ENCODE data around the gene MEIS2.

Gene MEIS2

GRCh38 chr15:37130356-37130755 is 30.0 kb upstream of the MEIS2 start:
- Mint-ChIP-seq H3K27ac (no peak overlapping the region), H3K4me1 (ENCODE audit: low read depth) (no peaks in the 10 kb centered on the region), H3K4me3 (no peak overlapping the region), H3K36me3 (ENCODE audit: low read depth) (no peaks in the 10 kb centered on the region), H3K27me3 (peaks cover 30% of the 10 kb centered on the region), H3K9me3 (no peaks in the 10 kb centered on the region)

- H3K36me3 Mint-ChIP-seq (ENCODE audit: low read depth), result no peaks in the 10 kb centered on the region
- H3K27me3 Mint-ChIP-seq, result peaks cover 16% of the 10 kb centered on the region
- no peaks in the 10 kb centered on the region for H3K4me1 Mint-ChIP-seq (ENCODE audit: low read depth)
- no peak overlapping the region for H3K27ac Mint-ChIP-seq
- H3K4me3 Mint-ChIP-seq, result no peak overlapping the region
- H3K9me3 Mint-ChIP-seq, result no peaks in the 10 kb centered on the region
Measured at GRCh38 chr15:37125143-37125542, 24.8 kb upstream of the MEIS2 start.

- Mint-ChIP-seq H3K27ac (no peak overlapping the region), H3K36me3 (ENCODE audit: low read depth) (no peaks in the 10 kb centered on the region), H3K9me3 (no peaks in the 10 kb centered on the region), H3K27me3 (peaks cover 12% of the 10 kb centered on the region), H3K4me3 (no peak overlapping the region), H3K4me1 (ENCODE audit: low read depth) (no peaks in the 10 kb centered on the region)
Measured at GRCh38 chr15:37124331-37124730, 24.0 kb upstream of the MEIS2 start.

- Mint-ChIP-seq H3K27me3 (peaks cover 8% of the 10 kb centered on the region), H3K9me3 (no peaks in the 10 kb centered on the region), H3K4me3 (no peak overlapping the region), H3K27ac (no peak overlapping the region), H3K4me1 (ENCODE audit: low read depth) (no peaks in the 10 kb centered on the region), H3K36me3 (ENCODE audit: low read depth) (no peaks in the 10 kb centered on the region)
Measured at GRCh38 chr15:37122703-37123102, 22.4 kb upstream of the MEIS2 start.

- no peaks in the 10 kb centered on the region for H3K9me3 Mint-ChIP-seq
- H3K27me3 Mint-ChIP-seq, result peaks cover 12% of the 10 kb centered on the region
- H3K4me3 Mint-ChIP-seq, result no peak overlapping the region
- H3K27ac Mint-ChIP-seq, result no peak overlapping the region
- no peaks in the 10 kb centered on the region for H3K4me1 Mint-ChIP-seq (ENCODE audit: low read depth)
- no peaks in the 10 kb centered on the region for H3K36me3 Mint-ChIP-seq (ENCODE audit: low read depth)
Measured at GRCh38 chr15:37121492-37121891, 21.1 kb upstream of the MEIS2 start.

- Mint-ChIP-seq H3K36me3 (ENCODE audit: low read depth) (no peaks in the 10 kb centered on the region), H3K4me1 (ENCODE audit: low read depth) (no peaks in the 10 kb centered on the region), H3K4me3 (no peak overlapping the region), H3K27me3 (peaks cover 47% of the 10 kb centered on the region), H3K9me3 (no peaks in the 10 kb centered on the region), H3K27ac (no peak overlapping the region)
Measured at GRCh38 chr15:37117030-37117429, 16.7 kb upstream of the MEIS2 start.

- Mint-ChIP-seq H3K4me3 (no peak overlapping the region), H3K9me3 (no peaks in the 10 kb centered on the region), H3K27ac (no peak overlapping the region), H3K36me3 (ENCODE audit: low read depth) (no peaks in the 10 kb centered on the region), H3K4me1 (ENCODE audit: low read depth) (peaks cover 6% of the 10 kb centered on the region), H3K27me3 (peaks cover 57% of the 10 kb centered on the region)
Measured at GRCh38 chr15:37115538-37115937, 15.2 kb upstream of the MEIS2 start.

- Mint-ChIP-seq H3K4me3 (no peak overlapping the region), H3K27me3 (peaks cover 78% of the 10 kb centered on the region), H3K9me3 (no peaks in the 10 kb centered on the region), H3K36me3 (ENCODE audit: low read depth) (peaks cover 3% of the 10 kb centered on the region), H3K27ac (no peak overlapping the region), H3K4me1 (ENCODE audit: low read depth) (peaks cover 15% of the 10 kb centered on the region)
Measured at GRCh38 chr15:37112971-37113670, 12.8 kb upstream of the MEIS2 start.

GRCh38 chr15:37112171-37112570 is 11.8 kb upstream of the MEIS2 start:
- Mint-ChIP-seq H3K27ac (no peak overlapping the region), H3K9me3 (no peaks in the 10 kb centered on the region), H3K4me3 (no peak overlapping the region), H3K27me3 (peaks cover 87% of the 10 kb centered on the region), H3K4me1 (ENCODE audit: low read depth) (peaks cover 15% of the 10 kb centered on the region), H3K36me3 (ENCODE audit: low read depth) (peaks cover 3% of the 10 kb centered on the region)

GRCh38 chr15:37111427-37111717 is 11.0 kb upstream of the MEIS2 start:
- H3K36me3 Mint-ChIP-seq (ENCODE audit: low read depth), result peaks cover 3% of the 10 kb centered on the region
- no peaks in the 10 kb centered on the region for H3K9me3 Mint-ChIP-seq
- H3K27me3 Mint-ChIP-seq, result peaks cover 90% of the 10 kb centered on the region
- H3K27ac Mint-ChIP-seq, result no peak overlapping the region
- peaks cover 15% of the 10 kb centered on the region for H3K4me1 Mint-ChIP-seq (ENCODE audit: low read depth)
- no peak overlapping the region for H3K4me3 Mint-ChIP-seq

- Mint-ChIP-seq H3K9me3 (no peaks in the 10 kb centered on the region), H3K4me1 (ENCODE audit: low read depth) (peaks cover 15% of the 10 kb centered on the region), H3K36me3 (ENCODE audit: low read depth) (peaks cover 3% of the 10 kb centered on the region), H3K27ac (no peak overlapping the region), H3K27me3 (peaks cover 97% of the 10 kb centered on the region), H3K4me3 (no peak overlapping the region)
Measured at GRCh38 chr15:37109872-37110572, 9.7 kb upstream of the MEIS2 start.

GRCh38 chr15:37109168-37109871 is 9.0 kb upstream of the MEIS2 start:
- Mint-ChIP-seq H3K4me3 (no peak overlapping the region), H3K9me3 (no peaks in the 10 kb centered on the region), H3K27ac (no peak overlapping the region), H3K4me1 (ENCODE audit: low read depth) (peaks cover 15% of the 10 kb centered on the region), H3K36me3 (ENCODE audit: low read depth) (peaks cover 3% of the 10 kb centered on the region), H3K27me3 (peaks cover 98% of the 10 kb centered on the region)

GRCh38 chr15:37108381-37109167 is 8.2 kb upstream of the MEIS2 start:
- peaks cover 99% of the 10 kb centered on the region for H3K27me3 Mint-ChIP-seq
- peaks cover 3% of the 10 kb centered on the region for H3K36me3 Mint-ChIP-seq (ENCODE audit: low read depth)
- H3K4me1 Mint-ChIP-seq (ENCODE audit: low read depth), result peaks cover 15% of the 10 kb centered on the region
- no peak overlapping the region for H3K4me3 Mint-ChIP-seq
- no peak overlapping the region for H3K27ac Mint-ChIP-seq
- H3K9me3 Mint-ChIP-seq, result peaks cover 3% of the 10 kb centered on the region

GRCh38 chr15:37107744-37108380 is 7.5 kb upstream of the MEIS2 start:
- Mint-ChIP-seq H3K36me3 (ENCODE audit: low read depth) (peaks cover 3% of the 10 kb centered on the region), H3K9me3 (peaks cover 3% of the 10 kb centered on the region), H3K27ac (no peak overlapping the region), H3K4me3 (no peak overlapping the region), H3K4me1 (ENCODE audit: low read depth) (peaks cover 18% of the 10 kb centered on the region), H3K27me3 (peaks cover 99% of the 10 kb centered on the region)

All from stimulated activated naive CD8-positive, alpha-beta T cell treated with anti-CD3 and anti-CD28 coated beads, Interleukin-15, Interleukin-2, amounts not matched to agents 100 ng/mL and 50 ng/mL, for 24 hours (primary cell).